Motor neuron (in vitro differentiated cells): ENCODE results near the gene C20orf204. TPM values are rescaled to one million over a fixed set of nuclear protein-coding genes. Genes with fewer than 3 reads are reported as not detected.

ENCODE experiments used
- ATAC-seq, 8 experiments: fragments of 200-7000 bp; cut with Tn5 transposase; replicated peaks in 6 of 8; 2 replicates each; pipeline ENCODE4 v1.8.0; 2021; ENCODE audit warnings: mild to moderate bottlenecking in 8 of 8, moderate library complexity in 8 of 8
- H3K27ac ChIP-seq, 2 donors: fragments of 250-450 bp; sonication (Bioruptor Pico); 2 replicates each; pipeline ENCODE4 v1.9.0; 2021; ENCODE audit warnings: antibody characterized with exemption in 2 of 2, mild to moderate bottlenecking in 2 of 2, moderate library complexity in 1 of 2
- H3K4me1 ChIP-seq, 2 donors: fragments of 250-450 bp; sonication (Bioruptor Pico); replicated peaks in 1 of 2; 2 replicates each; pipeline ENCODE4 v1.6.1; 2021; ENCODE audit warnings: antibody characterized with exemption in 2 of 2, mild to moderate bottlenecking in 2 of 2, moderate library complexity in 1 of 2
- H3K4me3 ChIP-seq, 5 donors: fragments of 250-450 bp; sonication (Bioruptor Pico); 2 replicates each; pipeline ENCODE4 v1.9.0; 2021; ENCODE audit warnings: antibody characterized with exemption in 5 of 5, mild to moderate bottlenecking in 5 of 5, moderate library complexity in 4 of 5
- WGBS, 10 experiments: fragments of 450-650 bp; shearing (Covaris generic); methylation state at CpG; one replicate each; pipeline ENCODE4 v1.0.0; 2022; 5-methylcytosine and 5-hydroxymethylcytosine counted together
- in situ Hi-C, 9 experiments: fragments of 400-800 bp; cut with MboI; loops; one replicate each; pipeline ENCODE4 v1.15.0; 2021; ENCODE audit warnings: low sequenced_read_pairs in 9 of 9, low pct_unique_long_range_greater_than_20kb in 2 of 9; ENCODE audit not compliant: unreplicated experiment in 9 of 9
- total RNA-seq, 8 experiments: library from RNA; unstranded; fragments of 300-600 nt; gene quantifications; 2 replicates each; pipeline versions ENCODE4 v1.2.3 to v1.2.4, GENCODE V29; 2022

The C20orf204 gene
- total RNA-seq, 8 experiments from 2014 or later, result 0.61 to 2.5 (median 1.0) TPM

- Histone ChIP-seq H3K4me1 (peaks cover 7 to 12% of the 10 kb centered on the region in 2 donors), H3K27ac (no peak overlapping the region), H3K4me3 (no peak overlapping the region)
- 33 to 100% (median 71%) methylated on average over 1 to 2 of the region's 12 CpGs; no CpG with 5 or more reads in 6 of the 10 experiments for WGBS, 10 experiments
- in situ Hi-C loops, result no loop called here
- no peak for ATAC-seq
Measured at GRCh38 chr20:64068386-64069208, 32.6 kb downstream of the C20orf204 start.

- no peak for ATAC-seq
- Histone ChIP-seq H3K27ac (no peak overlapping the region), H3K4me3 (no peak overlapping the region), H3K4me1 (peaks cover 4 to 7% of the 10 kb centered on the region in 2 donors)
- 80 to 100% (median 86%) methylated on average over 1 to 9 of the region's 20 CpGs; no CpG with 5 or more reads in 6 of the 10 experiments for WGBS, 10 experiments
- in situ Hi-C loops, result no loop called here
Measured at GRCh38 chr20:64069209-64069613, 33.2 kb downstream of the C20orf204 start.

- peaks cover 0 to 3% of the 10 kb centered on the region in 2 donors for H3K4me1 ChIP-seq
- in situ Hi-C loops, result no loop called here
- no peak overlapping the region for H3K27ac ChIP-seq
- no peak overlapping the region for H3K4me3 ChIP-seq
- ATAC-seq, result peak in 7 of 8 experiments; percentile 11 to 72 (median 25)
- 35 to 80% methylated on average over 1 to 9 of the region's 14 CpGs; no CpG with 5 or more reads in 8 of the 10 experiments for WGBS, 10 experiments
Measured at GRCh38 chr20:64069614-64070243, 33.7 kb downstream of the C20orf204 start.

GRCh38 chr20:64070244-64070993 is 34.4 kb downstream of the C20orf204 start:
- WGBS, 10 experiments, result 82 to 100% (median 100%) methylated on average over 1 to 8 of the region's 31 CpGs; no CpG with 5 or more reads in 7 of the 10 experiments
- Histone ChIP-seq H3K4me3 (no peak overlapping the region), H3K27ac (no peak overlapping the region), H3K4me1 (peaks cover 0 to 3% of the 10 kb centered on the region in 2 donors)
- no peak for ATAC-seq
- in situ Hi-C loops, result no loop called here

DNA sequence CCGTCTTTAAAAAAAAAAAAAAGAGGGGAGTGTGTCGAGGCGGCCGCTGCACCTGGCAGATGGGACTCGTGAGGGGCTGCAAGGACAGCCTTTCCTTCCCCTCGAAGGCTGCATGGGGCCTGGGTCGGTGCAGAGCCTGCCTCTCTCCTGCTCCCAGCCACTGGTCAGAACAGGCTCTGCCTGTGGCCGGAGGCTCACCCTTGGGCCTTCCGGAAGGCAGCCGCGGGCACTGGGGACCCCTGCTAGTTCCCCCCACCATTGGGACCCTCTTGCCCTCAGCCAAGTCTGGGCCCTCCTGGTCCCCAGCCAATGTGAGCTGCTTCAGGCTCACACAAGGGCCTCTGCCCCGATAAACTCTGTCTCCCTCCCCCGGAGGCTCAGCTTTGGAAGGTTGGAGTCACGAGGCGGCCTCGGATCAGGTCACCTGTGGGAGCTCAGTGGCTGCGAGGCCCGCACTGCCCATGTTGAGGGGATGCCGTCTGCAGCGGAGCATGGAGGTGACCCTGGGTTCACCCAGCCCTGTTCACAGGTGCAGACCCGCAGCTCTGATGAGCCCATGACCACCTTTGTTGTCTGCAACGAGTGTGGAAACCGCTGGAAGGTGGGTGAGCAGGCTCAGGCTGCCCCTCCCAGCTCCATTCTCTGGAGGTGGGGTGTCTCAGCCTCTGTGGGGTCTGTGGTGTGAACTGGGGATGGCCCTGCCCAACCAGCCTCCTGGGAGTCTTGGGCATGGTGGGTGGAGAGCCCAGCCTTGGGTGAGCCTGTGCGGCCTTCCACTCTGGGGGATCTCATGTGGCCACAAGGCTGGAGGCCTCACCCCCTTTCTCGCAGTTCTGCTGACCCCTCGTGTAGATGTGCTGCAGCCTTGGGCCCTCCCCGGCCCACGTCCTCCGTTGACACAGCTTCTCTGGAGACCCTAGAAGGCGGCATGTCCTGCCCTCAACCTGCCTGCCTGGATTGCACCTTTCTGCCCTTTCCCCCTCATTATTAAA is 35.7 kb downstream of the C20orf204 start:
- Histone ChIP-seq H3K4me1 (peaks cover 0 to 3% of the 10 kb centered on the region in 2 donors), H3K27ac (no peak overlapping the region), H3K4me3 (no peak overlapping the region)
- no peak for ATAC-seq
- in situ Hi-C loops, result no loop called here
- 73 to 100% (median 96%) methylated on average over 1 to 5 of the region's 30 CpGs; no CpG with 5 or more reads in 5 of the 10 experiments for WGBS, 10 experiments

DNA sequence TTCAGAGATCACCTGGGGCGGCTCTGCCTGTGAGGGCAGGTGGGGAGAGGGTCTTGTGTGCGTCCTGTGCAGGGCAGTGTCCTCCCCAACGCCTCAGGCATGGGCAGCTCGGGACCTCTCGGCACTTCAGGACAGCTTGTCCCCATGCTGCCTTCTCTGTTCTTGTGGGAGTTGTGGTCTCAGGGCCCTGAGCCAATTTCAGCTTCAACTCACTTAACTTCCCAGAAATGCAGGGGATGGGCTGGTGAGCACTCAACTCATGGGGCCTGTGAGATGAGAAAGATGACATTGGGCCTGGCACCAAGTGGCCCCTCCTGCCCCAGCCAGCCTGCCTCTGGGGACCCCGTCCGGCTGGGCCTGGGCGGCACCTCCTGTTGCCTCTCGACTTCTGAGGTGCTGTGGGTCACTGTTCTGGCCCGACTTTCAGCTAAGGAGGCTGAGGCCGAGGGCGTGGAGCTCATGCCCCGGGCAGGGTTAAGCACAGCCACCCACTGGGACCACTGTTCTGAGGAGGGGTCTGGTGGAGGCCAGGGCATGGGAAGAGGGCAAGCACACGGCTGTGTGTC is 36.6 kb downstream of the C20orf204 start:
- H3K4me3 ChIP-seq, result no peak overlapping the region
- 62 to 100% (median 95%) methylated on average over 1 to 4 of the region's 14 CpGs; no CpG with 5 or more reads in 5 of the 10 experiments for WGBS, 10 experiments
- no peak overlapping the region for H3K27ac ChIP-seq
- no peak for ATAC-seq
- peaks cover 0 to 3% of the 10 kb centered on the region in 2 donors for H3K4me1 ChIP-seq
- in situ Hi-C loops, result no loop called here

DNA sequence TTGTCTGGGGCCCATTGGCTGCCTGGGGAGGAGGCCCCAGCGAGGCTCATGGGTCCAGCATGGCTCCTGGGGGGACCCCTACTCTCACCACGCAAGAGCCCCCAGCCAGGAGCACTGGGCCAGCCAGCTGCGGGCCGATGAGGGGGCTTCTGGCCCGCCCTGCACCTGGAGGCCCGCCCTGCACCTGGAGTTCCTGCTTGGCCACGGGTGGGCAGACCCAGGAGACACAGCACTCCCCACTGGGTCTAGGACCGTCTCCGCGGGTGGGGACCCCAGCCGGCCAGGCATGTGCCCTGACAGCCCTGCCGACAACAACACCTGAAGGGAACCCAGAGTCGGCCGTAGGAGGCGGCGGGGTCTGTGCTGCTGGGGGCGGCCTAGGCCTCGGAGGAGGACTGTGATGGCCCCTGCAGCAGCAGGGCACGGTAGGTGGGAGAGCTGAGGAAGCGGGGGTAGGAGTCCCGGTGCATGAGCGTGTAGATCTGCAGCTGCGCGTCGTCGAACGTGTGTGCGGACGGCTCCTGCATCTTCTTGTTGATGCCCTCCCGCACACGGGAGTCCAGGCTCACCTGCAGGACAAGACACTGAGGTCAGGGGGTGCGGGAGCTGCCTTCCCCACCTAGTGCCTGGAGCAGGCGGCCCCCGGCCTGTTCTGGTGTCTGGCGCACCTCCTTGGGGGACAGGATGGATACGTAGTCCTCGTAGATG is 37.6 kb downstream of the C20orf204 start:
- WGBS, 10 experiments, result 40 to 90% (median 84%) methylated on average over 1 to 16 of the region's 37 CpGs; no CpG with 5 or more reads in 4 of the 10 experiments
- no peak for ATAC-seq

GRCh38 chr20:64074184-64074789 is 38.3 kb downstream of the C20orf204 start:
- H3K4me1 ChIP-seq, result peaks cover 10 to 13% of the 10 kb centered on the region in 2 donors
- no peak overlapping the region for H3K27ac ChIP-seq
- H3K4me3 ChIP-seq, result no peak overlapping the region
- WGBS, 10 experiments, result 93 to 95% (median 95%) methylated on average over 3 to 10 of the region's 28 CpGs; no CpG with 5 or more reads in 7 of the 10 experiments
- no peak for ATAC-seq
- in situ Hi-C loops, result no loop called here

More for the DNA sequence above, 37.6 kb downstream of the C20orf204 start:
- no peak overlapping the region for H3K4me3 ChIP-seq
- peaks cover 3 to 7% of the 10 kb centered on the region in 2 donors for H3K4me1 ChIP-seq
- H3K27ac ChIP-seq, result no peak overlapping the region
- in situ Hi-C loops, result no loop called here

GRCh38 chr20:64074963-64075362 is 39.0 kb downstream of the C20orf204 start:
- no peak overlapping the region for H3K27ac ChIP-seq
- 100% methylated on average over 1 to 2 of the region's 8 CpGs; no CpG with 5 or more reads in 7 of the 10 experiments for WGBS, 10 experiments
- peaks cover 10 to 11% of the 10 kb centered on the region in 2 donors for H3K4me1 ChIP-seq
- ATAC-seq, result no peak
- H3K4me3 ChIP-seq, result no peak overlapping the region
- in situ Hi-C loops, result no loop called here

GRCh38 chr20:64075556-64075955 is 39.6 kb downstream of the C20orf204 start:
- no peak overlapping the region for H3K27ac ChIP-seq
- no peak overlapping the region for H3K4me3 ChIP-seq
- ATAC-seq, result no peak
- H3K4me1 ChIP-seq, result peaks cover 10 to 11% of the 10 kb centered on the region in 2 donors
- in situ Hi-C loops, result no loop called here
- 100% methylated on average over 1 of the region's 12 CpGs; no CpG with 5 or more reads in 9 of the 10 experiments for WGBS, 10 experiments
